ENCODE results near the gene BTAF1. TPM values are rescaled to one million over a fixed set of nuclear protein-coding genes. Genes with fewer than 3 reads are reported as not detected.

BTAF1 gene
- total RNA-seq, 8 experiments from 2014 or later = 33.5 to 65.7 (median 46.9) TPM

DNA sequence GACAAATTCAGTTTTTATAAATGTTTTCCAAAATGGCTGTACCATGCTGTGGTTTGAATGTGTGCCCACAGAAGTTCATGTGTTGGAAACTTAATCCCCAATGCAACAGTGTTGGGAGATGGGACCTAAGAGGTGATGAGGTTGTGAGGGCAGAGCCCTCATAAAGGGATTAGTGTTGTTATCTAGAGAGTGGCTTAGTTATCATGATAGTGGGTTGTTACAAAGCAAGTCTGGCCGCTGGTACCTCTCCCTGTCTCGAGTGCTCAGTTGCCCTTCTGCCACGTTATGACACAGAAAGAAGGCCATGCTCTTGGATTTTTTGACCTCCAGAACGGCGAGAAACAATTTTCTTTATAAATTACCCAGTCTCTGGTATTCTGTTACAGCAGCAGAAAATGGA lies 119.0 kb downstream of the BTAF1 start:
- no peak for ATAC-seq (replicated peaks in 6 of 8)
- Histone ChIP-seq H3K27ac (no peak overlapping the region), H3K4me1 (replicated peaks in 1 of 2) (no peaks in the 10 kb centered on the region), H3K4me3 (no peak overlapping the region)
- WGBS, 10 experiments = 20 to 100% (median 89%) methylated on average over 1 to 4 of the region's 5 CpGs; no CpG with 5 or more reads in 1 of the 10 experiments
- in situ Hi-C loops (cut with MboI; ENCODE audit: low pct_unique_long_range_greater_than_20kb in 2 of 9, low sequenced_read_pairs in 9 of 9, unreplicated experiment in 9 of 9) = no loop called here

DNA sequence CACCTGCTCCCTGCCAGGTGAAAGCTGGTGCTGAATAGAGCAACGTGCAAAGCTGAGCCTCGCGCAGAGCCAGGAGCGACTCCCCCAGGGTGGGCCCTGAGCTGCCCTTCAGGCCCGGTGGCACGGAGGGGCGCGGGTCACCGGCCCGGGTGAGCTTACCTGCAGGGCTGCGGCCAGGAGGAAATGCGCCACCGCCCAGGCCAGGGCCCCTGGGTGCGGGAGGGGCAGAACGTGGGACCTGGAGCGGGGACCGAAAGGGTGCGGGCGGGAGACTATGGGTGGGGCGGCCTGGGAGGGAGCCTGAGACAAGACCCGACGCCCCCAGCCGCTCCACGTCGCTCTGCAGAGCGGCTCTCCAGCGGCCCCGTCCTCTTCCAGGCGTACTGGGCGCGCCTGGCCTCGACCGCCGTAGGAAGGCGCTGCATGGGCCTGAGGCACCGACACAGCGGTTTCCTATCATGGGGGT lies 122.1 kb downstream of the BTAF1 start:
- WGBS, 10 experiments = 22 to 50% (median 49%) methylated on average over 2 to 12 of the region's 37 CpGs; no CpG with 5 or more reads in 7 of the 10 experiments
- H3K4me3 ChIP-seq = no peak overlapping the region
- ATAC-seq (replicated peaks in 6 of 8) = peak in 3 of 8 experiments; percentile 16 to 25 (median 22)
- H3K4me1 ChIP-seq (replicated peaks in 1 of 2) = no peaks in the 10 kb centered on the region
- in situ Hi-C loops (cut with MboI; ENCODE audit: low pct_unique_long_range_greater_than_20kb in 2 of 9, low sequenced_read_pairs in 9 of 9, unreplicated experiment in 9 of 9) = no loop called here
- no peak overlapping the region for H3K27ac ChIP-seq

DNA sequence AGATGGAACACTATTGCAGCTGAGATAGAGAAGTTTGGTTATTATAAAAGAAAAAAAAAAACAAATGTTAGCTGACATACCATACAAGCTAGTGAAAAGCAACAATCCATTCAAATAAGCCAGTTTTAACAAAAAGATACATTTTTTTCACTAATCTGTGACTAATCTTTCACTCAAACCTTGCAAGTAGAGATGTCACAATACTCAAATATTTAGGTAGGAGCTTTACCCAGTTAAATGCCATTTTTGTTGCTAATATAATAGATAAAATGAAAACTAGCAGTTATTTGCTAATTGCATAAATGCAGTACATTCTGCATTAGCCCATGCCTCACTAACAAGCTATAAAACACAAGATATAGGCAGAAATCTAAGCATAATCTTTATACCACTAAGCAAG lies 123.6 kb downstream of the BTAF1 start:
- no peak overlapping the region for H3K27ac ChIP-seq
- H3K4me1 ChIP-seq (replicated peaks in 1 of 2) = no peaks in the 10 kb centered on the region
- in situ Hi-C loops (cut with MboI; ENCODE audit: low pct_unique_long_range_greater_than_20kb in 2 of 9, low sequenced_read_pairs in 9 of 9, unreplicated experiment in 9 of 9) = no loop called here
- no peak for ATAC-seq (replicated peaks in 6 of 8)
- no peak overlapping the region for H3K4me3 ChIP-seq

DNA sequence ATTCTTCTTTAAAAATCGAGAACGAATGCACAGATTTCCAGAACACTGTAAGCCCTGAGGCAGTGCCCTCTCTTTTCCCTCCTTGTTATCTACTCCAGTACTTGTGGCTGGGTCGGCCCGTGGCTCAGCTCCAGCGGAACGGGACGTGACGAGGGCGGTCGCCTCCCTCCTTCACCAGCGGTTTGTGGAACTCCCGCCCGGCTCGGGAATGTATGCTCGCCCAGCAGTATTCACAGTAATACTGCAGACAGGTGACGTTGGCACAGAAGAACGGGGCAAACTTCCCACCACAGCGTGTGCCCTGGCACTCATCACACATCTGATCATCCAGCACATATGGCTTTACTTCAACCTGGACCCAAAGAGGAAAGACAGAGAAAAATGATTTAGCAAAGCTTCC lies 128.5 kb downstream of the BTAF1 start:
- in situ Hi-C loops (cut with MboI; ENCODE audit: low pct_unique_long_range_greater_than_20kb in 2 of 9, low sequenced_read_pairs in 9 of 9, unreplicated experiment in 9 of 9) = no loop called here
- ATAC-seq (replicated peaks in 6 of 8) = no peak
- WGBS, 10 experiments = 50 to 100% (median 77%) methylated on average over 1 to 11 of the region's 18 CpGs; no CpG with 5 or more reads in 4 of the 10 experiments

DNA sequence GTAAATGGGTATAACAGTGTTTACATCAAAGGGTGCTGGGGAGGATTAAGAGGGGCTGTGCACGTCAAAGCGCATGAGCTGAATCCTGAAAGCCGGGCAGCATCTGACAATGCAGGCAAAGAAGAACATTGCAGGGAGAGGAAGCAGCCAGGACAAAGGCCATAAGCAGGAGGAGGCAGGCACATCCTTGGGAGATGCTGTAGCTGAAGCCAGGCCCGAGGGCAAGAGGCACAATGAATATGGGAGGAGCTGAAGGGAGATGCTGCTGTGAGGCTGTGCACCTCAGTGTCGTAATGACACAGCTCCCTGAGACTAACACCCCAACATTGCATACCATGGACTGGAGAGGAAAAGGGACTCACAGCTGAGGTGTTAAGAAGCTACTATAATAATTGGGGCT lies 129.2 kb downstream of the BTAF1 start:
- ATAC-seq (replicated peaks in 6 of 8) = peak in 2 of 8 experiments; percentile 30 to 39
- Histone ChIP-seq H3K4me3 (no peak overlapping the region), H3K27ac (no peak overlapping the region), H3K4me1 (replicated peaks in 1 of 2) (no peaks in the 10 kb centered on the region)
- WGBS, 10 experiments = 17 to 100% (median 86%) methylated on average over 1 to 4 of the region's 5 CpGs; no CpG with 5 or more reads in 3 of the 10 experiments
- in situ Hi-C loops (cut with MboI; ENCODE audit: low pct_unique_long_range_greater_than_20kb in 2 of 9, low sequenced_read_pairs in 9 of 9, unreplicated experiment in 9 of 9) = no loop called here

More for the DNA sequence above, 128.5 kb downstream of the BTAF1 start:
- H3K4me1 ChIP-seq (replicated peaks in 1 of 2) = no peaks in the 10 kb centered on the region
- no peak overlapping the region for H3K4me3 ChIP-seq
- no peak overlapping the region for H3K27ac ChIP-seq

DNA sequence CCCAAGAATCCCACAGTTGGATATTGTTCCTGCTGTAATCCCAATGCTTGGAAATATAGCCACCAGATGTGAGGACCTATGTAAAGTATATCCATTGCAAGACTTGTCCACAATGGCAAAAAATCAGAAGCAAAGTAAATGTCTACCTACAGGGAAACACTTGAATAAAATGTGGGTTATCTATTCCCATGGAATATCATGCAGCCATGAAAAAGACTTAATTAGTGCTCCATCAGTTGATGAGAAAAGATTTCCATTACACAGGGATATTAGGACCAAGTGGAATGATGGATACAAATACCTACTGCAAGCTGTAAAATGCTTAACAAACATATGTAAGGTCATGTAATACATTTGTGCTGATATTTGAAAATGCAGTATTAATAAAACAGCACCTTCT lies 131.2 kb downstream of the BTAF1 start:
- H3K4me1 ChIP-seq (replicated peaks in 1 of 2) = no peaks in the 10 kb centered on the region
- no peak overlapping the region for H3K4me3 ChIP-seq
- in situ Hi-C loops (cut with MboI; ENCODE audit: low pct_unique_long_range_greater_than_20kb in 2 of 9, low sequenced_read_pairs in 9 of 9, unreplicated experiment in 9 of 9) = no loop called here
- ATAC-seq (replicated peaks in 6 of 8) = no peak
- H3K27ac ChIP-seq = no peak overlapping the region

DNA sequence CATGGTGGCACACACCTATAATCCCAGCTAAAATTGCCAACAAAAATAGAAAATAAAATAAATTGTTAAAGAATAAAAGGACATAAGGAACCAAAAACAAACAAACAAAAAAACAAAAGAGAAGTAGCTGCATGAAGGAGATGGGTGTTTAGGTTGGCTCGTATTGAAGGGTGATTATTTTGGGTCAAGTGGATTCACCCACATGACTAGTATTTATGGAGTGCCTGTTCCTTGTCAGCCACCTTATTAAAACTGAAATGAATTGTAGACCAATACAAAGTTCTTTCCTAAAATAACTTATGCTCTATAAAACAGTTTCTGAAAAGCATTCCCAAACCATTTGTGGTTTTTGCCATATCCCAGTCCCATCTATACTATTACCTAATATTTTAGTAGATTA lies 138.7 kb downstream of the BTAF1 start:
- Histone ChIP-seq H3K4me3 (no peak overlapping the region), H3K27ac (no peak overlapping the region), H3K4me1 (replicated peaks in 1 of 2) (no peaks in the 10 kb centered on the region)
- in situ Hi-C loops (cut with MboI; ENCODE audit: low pct_unique_long_range_greater_than_20kb in 2 of 9, low sequenced_read_pairs in 9 of 9, unreplicated experiment in 9 of 9) = no loop called here
- WGBS, 10 experiments = 75 to 93% (median 86%) methylated on average over 1 of the region's 1 CpG; no CpG with 5 or more reads in 3 of the 10 experiments
- no peak for ATAC-seq (replicated peaks in 6 of 8)

DNA sequence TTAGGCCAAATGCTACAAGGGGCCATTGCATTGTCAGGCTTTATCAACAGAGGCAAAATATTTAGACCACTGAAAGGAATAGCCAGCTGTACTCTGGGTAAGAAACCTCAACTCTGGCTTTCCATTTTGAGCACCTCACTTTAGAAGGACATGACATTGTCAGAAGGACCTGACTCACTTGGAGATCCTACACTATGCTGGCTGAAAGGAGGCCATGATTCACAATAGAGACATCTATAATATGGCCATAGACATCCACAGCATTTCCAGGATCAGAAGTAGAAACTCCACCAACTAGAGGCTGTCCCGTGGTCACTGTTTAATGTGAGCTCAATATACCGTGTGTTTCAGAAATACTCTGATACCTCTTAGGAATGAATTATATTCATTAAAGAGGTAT lies 140.9 kb downstream of the BTAF1 start:
- Histone ChIP-seq H3K4me1 (replicated peaks in 1 of 2) (no peaks in the 10 kb centered on the region), H3K27ac (no peak overlapping the region), H3K4me3 (no peak overlapping the region)
- in situ Hi-C loops (cut with MboI; ENCODE audit: low pct_unique_long_range_greater_than_20kb in 2 of 9, low sequenced_read_pairs in 9 of 9, unreplicated experiment in 9 of 9) = no loop called here
- 80 to 100% (median 100%) methylated on average over 1 to 2 of the region's 2 CpGs; no CpG with 5 or more reads in 4 of the 10 experiments for WGBS, 10 experiments
- ATAC-seq (replicated peaks in 6 of 8) = no peak

DNA sequence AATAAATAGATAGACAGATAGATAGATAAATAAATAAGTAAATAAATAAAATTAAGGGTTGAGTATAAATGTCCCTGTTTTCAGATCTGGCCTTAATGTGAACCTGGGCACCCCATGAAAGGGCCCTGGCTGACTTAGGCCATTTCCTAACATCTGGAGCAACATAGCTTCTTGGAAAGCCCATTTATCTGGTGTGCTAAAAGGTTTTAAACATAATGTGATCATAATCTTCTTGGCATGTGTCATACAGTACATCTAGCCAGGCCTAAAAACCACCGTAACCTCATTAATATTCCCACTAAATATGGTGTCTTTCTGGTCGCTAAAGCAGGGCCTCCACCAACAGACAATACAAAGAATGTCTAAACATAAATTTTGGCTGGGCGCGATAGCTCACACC lies 142.8 kb downstream of the BTAF1 start:
- 80 to 100% (median 91%) methylated on average over 1 to 4 of the region's 4 CpGs; no CpG with 5 or more reads in 3 of the 10 experiments for WGBS, 10 experiments
- in situ Hi-C loops (cut with MboI; ENCODE audit: low pct_unique_long_range_greater_than_20kb in 2 of 9, low sequenced_read_pairs in 9 of 9, unreplicated experiment in 9 of 9) = no loop called here
- Histone ChIP-seq H3K4me1 (replicated peaks in 1 of 2) (no peaks in the 10 kb centered on the region), H3K4me3 (no peak overlapping the region), H3K27ac (no peak overlapping the region)
- ATAC-seq (replicated peaks in 6 of 8) = no peak

DNA sequence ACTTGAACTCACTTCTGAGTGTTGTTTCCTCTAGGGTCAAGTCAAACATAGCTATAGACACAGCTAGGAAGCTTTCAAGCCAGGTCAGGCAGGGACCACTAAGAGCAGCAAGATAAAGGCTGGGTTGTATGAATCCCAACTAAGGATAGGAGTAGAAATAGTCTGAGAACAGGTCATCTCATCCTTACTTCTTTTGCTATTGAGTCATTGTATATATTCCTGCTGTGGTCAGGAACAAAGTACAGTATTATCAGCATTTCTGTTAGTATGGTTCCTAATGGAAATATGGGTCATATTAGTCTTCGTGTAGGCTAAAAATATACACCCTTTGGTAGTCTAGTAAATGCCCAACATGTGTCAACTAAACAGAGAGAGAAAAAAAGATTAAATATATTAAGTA lies 145.3 kb downstream of the BTAF1 start:
- ATAC-seq (replicated peaks in 6 of 8) = no peak
- 54 to 100% (median 78%) methylated on average over 1 of the region's 1 CpG; no CpG with 5 or more reads in 2 of the 10 experiments for WGBS, 10 experiments
- Histone ChIP-seq H3K4me1 (replicated peaks in 1 of 2) (no peaks in the 10 kb centered on the region), H3K27ac (no peak overlapping the region), H3K4me3 (no peak overlapping the region)
- in situ Hi-C loops (cut with MboI; ENCODE audit: low pct_unique_long_range_greater_than_20kb in 2 of 9, low sequenced_read_pairs in 9 of 9, unreplicated experiment in 9 of 9) = no loop called here

DNA sequence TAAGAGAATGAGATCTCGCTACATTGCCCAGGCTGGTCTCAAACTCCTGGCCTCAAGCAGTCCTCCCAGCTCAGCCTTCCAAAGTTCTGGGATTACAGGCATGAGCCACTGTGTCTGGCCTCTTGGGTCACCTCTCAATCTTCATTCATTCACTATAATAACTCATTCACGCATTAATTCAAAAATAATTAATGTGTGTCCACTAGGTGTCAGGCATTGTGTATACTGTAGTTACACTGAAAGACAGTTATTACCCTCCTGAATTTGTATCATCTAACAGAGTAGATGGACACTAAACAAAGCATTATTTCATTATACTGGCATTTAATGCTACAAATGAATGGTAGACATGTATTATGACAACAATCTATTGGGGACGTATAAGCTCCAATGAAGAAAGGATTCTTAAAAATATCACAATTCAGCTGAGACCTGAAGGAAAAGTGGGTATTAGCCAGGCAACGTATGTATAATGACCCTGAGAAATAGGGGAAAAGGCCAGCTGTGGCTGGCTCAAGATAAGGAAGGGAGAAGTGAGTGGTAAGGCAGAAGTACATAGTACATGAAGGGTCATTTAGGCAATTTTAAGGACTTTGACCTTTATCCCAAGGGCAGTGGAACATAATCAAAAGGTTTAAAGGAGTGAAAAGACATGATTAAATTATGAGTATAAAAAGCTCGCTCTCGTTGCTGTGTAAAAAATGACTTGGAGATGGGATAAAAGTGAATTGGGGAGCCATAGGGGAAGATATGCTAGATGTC lies 150.7 kb downstream of the BTAF1 start:
- WGBS, 10 experiments = 37 to 98% (median 89%) methylated on average over 3 to 6 of the region's 6 CpGs
- ATAC-seq (replicated peaks in 6 of 8) = peak in 3 of 8 experiments; percentile 33 to 55 (median 34)
- H3K27ac ChIP-seq = no peak overlapping the region
- no peak overlapping the region for H3K4me3 ChIP-seq
- in situ Hi-C loops (cut with MboI; ENCODE audit: low pct_unique_long_range_greater_than_20kb in 2 of 9, low sequenced_read_pairs in 9 of 9, unreplicated experiment in 9 of 9) = no loop called here
- no peaks in the 10 kb centered on the region for H3K4me1 ChIP-seq (replicated peaks in 1 of 2)

DNA sequence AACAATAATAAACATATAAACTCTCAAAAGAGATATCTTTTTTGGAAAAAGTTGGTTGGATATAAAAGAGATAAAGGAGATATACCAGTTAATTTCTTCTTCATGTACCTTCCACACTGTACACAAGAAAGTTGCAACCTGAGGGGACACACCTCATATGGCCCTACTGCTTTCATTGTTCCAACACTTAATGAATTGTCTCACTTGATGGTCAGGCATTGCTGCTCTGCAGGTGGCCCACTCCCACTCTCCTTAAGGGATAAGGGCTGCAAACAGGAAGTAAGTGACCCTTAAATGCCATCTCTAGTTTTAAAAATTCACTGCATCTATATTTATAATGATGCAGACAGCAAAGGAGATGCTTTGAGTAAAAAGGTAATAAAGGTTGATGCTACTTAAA lies 152.3 kb downstream of the BTAF1 start:
- in situ Hi-C loops (cut with MboI; ENCODE audit: low pct_unique_long_range_greater_than_20kb in 2 of 9, low sequenced_read_pairs in 9 of 9, unreplicated experiment in 9 of 9) = loop anchor here in 4 of 9 experiments (25.0 kb wide), 2 partner anchors 211 to 361 kb away; partner anchors contain the start of genes CPEB3 (in 1 of the 4) and MARCHF5 (in 1 of the 4)
- Histone ChIP-seq H3K27ac (no peak overlapping the region), H3K4me1 (replicated peaks in 1 of 2) (no peaks in the 10 kb centered on the region), H3K4me3 (no peak overlapping the region)
- no peak for ATAC-seq (replicated peaks in 6 of 8)

DNA sequence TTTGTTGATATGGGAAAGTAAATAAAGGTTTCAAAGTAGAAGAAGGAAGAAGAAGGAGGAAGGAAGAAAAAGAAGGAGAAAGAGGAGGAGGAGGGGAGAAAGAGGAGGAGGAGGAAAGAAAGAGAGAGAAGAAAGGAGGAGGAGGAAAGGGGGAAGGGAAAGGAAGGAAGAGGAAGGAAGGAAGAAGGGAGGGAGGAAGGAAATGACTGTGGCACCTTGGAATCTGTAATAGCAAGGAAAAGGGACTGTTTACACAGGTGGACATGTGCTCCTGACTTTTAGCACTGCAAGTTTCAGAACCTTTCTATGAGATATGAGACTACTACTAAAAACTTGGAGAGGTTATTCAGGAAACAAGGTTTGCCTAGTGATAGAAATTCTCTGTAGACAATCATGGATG lies 153.2 kb downstream of the BTAF1 start:
- Histone ChIP-seq H3K27ac (no peak overlapping the region), H3K4me1 (replicated peaks in 1 of 2) (no peaks in the 10 kb centered on the region), H3K4me3 (no peak overlapping the region)
- in situ Hi-C loops (cut with MboI; ENCODE audit: low pct_unique_long_range_greater_than_20kb in 2 of 9, low sequenced_read_pairs in 9 of 9, unreplicated experiment in 9 of 9) = loop anchor here in 4 of 9 experiments (25.0 kb wide), 2 partner anchors 211 to 361 kb away; partner anchors contain the start of genes CPEB3 (in 1 of the 4) and MARCHF5 (in 1 of the 4)
- no peak for ATAC-seq (replicated peaks in 6 of 8)

DNA sequence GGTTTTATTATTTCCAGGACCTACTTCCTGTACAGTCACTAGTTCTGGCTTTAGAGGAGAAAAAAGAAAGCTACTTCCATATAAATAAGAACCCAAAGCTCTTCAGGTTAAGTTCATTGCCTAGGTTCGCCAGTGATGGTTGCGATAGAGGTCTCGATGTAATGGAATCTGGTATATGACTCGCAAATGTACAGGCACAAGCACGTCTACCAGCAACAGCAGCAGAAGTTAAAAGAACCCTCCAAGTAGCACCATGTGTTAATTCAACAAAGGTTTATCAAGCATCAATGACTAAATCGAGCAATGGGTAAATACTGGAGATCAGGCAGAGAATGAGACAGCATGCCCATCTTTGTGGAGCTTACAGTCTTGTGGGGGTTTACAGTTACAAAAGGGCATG lies 155.4 kb downstream of the BTAF1 start:
- Histone ChIP-seq H3K27ac (no peak overlapping the region), H3K4me3 (no peak overlapping the region), H3K4me1 (replicated peaks in 1 of 2) (no peaks in the 10 kb centered on the region)
- in situ Hi-C loops (cut with MboI; ENCODE audit: low pct_unique_long_range_greater_than_20kb in 2 of 9, low sequenced_read_pairs in 9 of 9, unreplicated experiment in 9 of 9) = loop anchor here in 4 of 9 experiments (25.0 kb wide), 2 partner anchors 208 to 358 kb away; partner anchors contain the start of genes CPEB3 (in 1 of the 4) and MARCHF5 (in 1 of the 4)
- ATAC-seq (replicated peaks in 6 of 8) = no peak
- WGBS, 10 experiments = 60 to 95% (median 91%) methylated on average over 1 to 6 of the region's 6 CpGs; no CpG with 5 or more reads in 3 of the 10 experiments

All from motor neuron (in vitro differentiated cells).